Stimulated activated CD8-positive, alpha-beta memory T cell treated with anti-CD3 and anti-CD28 coated beads, Interleukin-4, amount 100 ng/mL, for 1 hour (primary cell): ENCODE results near the gene QRSL1.
"Not testable (repeated sequence)": the region's sequence is repeated elsewhere in the genome, so short reads cannot be mapped to it uniquely, and the experiment has no call there.

Experiments used
- DNase-seq, 2 donors: peaks; one replicate each; pipeline ENCODE4 v3.0.0-alpha.2; 2020; ENCODE audit warnings: low read depth in 2 of 2, low spot score in 1 of 2

QRSL1 gene

DNA sequence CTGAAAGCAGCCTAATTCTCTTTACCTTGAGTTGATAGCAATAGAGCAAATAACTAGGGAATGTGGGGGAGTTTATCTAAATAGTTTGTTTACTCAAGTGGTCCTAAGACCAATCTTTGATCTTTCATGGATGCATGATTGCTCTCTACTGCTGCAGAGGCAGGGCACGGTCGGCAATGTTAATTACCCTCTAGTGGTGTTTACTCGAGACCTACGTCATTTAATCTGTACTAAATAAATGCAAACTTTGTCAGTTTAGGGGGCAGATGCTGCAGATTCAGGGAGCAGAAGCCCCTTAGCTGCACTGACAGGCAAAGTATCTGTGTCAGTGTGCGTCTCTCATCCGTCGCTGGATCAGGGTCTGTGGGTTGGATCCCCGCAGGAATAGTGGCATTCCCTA is 7.0 kb upstream of the QRSL1 start:
- no peak for DNase-seq

DNA sequence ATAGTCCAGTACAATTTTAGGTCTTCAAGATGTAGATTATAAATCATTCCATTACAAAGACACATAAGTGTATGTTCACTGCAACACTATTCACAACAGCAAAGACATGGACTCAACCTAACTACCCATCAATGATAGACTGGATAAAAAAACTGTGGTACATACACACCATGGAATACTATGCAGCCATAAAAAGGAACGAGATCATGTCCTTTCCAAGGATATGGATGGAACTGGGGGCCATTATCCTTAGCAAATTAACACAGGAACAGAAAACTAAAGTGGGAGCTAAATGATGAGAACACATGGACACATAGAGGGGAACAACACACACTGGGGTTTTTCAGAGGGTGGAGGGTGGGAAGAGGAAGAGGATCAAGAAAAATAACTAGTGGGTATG is 6.3 kb upstream of the QRSL1 start:
- no peak for DNase-seq

DNA sequence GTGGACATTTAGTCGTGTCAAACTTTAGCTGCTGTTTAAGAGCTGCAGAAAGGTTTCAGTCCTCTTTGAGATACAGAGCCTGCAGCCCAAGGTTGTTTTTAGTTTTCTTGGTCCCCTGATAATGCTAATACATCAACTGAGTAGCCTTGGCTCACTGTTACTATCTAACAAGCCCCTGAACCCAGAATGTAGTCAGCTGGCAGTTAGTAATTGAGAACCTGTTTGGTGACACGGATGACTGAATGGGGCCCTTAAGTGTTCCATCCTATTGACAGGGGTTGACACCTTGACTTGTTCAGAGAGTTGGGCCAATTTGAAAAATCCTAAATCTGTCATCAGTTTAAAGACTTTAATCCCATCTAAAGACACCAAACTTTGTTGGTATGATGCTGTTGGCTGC is 2.9 kb upstream of the QRSL1 start:
- no peak for DNase-seq

DNA sequence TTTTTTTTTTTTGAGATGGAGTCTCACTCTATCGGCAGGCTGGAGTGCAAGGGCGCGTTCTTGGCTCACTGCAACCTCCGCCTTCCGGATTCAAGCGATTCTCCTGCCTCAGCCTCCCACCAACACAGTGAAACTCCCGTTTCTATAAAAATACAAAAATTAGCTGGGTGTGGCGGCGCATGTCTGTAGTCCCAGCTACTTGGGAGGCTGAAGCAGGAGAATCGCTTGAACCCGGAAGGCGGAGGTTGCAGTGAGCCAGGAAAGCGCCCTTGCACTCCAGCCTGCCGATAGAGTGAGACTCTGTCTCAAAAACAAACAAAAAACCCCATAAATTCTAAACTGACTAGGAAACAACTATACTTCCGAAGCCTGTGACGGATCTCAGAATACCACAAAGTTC is 1.6 kb upstream of the QRSL1 start:
- not testable (repeated sequence) for DNase-seq

DNA sequence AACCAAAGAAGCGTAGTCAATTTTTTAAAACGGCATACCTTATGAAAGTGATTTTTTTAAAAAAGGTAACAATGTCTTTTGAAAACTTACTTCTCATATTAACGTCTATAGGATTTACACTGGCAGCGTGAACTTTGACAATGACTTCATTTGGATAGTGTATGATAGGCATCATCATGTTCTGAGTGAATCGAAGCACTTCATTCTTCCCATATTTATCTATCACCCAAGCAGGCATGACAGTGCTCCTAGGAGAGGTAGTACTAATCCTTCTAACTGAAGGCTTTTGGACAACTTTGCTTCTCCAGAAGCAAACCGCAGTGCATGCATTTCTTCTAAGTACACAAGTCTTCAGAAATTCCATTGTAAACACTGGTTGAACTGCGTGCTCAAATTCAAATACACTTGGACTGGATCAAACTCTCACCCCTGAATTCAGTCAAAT is 698 bp upstream of the QRSL1 start:
- DNase-seq, result no peak

DNA sequence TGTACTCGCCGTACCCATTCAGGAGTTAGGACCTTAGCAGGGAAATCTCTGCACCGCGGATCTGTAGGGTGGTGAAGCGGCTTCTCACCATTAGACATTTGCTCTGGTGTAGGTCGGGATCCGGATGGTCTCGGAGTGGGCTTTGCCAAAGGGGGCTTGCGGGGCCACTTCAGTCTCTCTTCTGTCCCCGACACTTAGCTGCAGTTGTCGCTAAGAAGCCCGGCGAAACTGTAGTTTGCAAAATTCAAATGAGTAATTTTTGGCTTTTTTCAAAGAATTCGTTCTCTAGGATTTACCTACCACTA is 433 bp downstream of the QRSL1 start:
- peak in 1 of 2 donors; percentile 5 for DNase-seq

DNA sequence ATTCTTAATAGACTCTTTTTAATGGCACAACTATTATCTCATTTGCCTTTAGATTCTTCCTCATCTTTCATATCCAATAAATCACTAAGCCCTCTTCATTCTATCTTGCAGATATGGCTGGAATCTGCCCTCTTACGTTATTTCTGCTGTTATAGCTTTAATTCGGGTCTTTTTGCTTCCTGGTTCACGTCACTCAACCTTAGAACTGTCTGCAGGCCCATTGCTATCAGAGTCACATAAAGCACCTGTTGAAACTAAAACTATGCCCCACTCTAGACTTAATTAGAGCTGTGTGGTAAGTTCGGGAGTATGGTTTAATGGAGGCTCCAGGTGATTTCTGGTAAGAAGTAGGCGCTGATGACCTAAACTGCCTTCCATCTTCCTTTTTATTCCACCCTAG is 988 bp downstream of the QRSL1 start:
- DNase-seq, result no peak

DNA sequence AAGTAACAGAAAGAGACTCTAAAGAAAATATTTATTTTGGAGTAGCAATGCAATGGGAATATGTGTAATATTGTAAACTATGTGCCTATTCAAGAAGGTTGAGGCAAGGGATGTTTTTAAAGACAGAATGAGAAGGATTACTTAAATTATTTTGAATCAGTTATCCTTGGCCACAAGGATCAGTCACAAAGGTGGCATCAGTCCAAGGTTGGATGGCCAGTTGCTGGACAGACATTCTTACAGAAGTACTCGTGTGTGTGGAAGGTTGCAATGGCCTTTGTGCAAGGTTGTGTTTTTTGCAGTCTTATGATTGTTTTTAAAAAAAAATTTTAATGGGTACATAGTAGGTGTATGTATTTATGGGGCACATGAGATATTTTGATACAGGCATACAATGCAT is 2.0 kb downstream of the QRSL1 start:
- DNase-seq, result no peak

DNA sequence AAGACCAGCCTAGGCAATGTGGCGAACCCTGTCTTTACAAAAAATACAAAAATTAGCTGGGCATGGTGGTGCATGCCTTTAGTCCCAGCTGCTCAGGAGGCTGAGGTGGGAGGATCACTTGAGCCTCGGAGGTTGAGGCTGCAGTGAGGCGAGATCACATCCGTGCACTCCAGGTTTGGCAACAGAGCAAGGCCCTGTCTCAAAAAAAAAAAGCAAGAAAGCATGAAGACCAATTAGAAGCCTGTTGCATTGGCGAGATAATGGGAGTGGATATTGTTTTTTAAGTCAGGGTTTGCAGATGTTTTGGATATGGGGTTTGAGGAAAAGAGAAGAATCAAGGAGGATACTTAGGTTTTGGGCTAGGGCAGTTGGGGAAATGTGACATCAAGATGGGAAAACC is 5.2 kb downstream of the QRSL1 start:
- DNase-seq, result no peak

DNA sequence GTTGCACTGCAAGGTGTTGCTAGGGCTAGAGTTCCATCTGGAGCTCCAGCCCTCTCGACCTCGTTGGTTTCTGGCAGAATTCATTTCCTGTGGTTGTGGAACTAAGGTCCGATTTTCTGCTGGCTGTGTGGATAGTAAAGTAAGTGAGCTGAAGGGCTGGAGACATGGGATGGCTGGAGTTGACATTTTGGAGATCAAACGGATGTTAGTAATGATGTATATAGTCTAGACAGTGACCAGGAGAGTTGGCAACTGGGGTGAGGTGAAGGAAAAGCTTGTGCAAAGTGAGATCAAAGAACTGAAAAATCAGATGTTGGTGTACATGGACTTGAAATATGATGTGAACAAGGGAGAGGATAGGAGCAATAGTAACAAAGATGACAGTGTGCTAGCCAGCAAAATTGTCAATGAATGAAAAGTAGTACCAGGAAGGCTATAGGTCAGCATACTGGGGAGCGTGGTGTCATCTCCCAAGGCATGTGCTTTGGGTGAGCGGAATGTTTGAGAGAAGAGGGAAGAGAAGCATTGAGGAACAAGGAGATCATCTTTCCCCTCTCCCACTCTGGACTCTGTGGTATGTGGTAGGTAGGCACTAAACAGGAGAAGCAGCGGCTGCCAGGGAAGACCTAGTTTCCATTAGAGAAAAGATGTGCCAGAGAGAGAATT is 7.8 kb downstream of the QRSL1 start:
- DNase-seq, result no peak

DNA sequence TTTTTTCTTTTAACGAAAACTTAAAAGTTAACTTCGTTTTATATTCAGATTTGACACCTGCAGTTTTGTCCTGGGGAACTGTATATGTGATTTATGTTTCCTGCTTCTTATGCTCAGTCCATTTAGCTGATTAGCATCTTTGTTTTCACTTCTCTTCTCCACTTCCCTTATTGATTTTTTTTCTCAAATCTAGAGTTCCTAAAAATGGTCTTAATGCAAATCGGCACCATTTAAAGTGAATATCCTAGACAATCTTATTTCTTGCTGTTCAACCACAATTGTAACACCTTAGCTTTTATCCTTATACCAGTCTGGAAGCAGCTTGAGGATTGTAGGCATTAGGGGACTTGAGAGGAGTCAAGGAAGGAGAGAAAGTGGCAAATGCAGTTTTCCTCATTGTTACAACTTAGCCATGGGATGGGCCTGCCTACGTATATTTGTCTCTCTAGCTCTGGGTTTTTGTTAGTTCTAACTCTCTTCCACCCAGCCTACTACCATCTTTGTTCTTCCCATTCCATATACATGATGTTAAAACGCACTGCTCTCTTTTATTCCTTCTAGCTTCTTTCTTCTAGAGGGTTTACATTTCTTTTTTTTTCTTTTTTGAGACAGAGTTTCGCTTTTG is 8.5 kb downstream of the QRSL1 start:
- no peak for DNase-seq

DNA sequence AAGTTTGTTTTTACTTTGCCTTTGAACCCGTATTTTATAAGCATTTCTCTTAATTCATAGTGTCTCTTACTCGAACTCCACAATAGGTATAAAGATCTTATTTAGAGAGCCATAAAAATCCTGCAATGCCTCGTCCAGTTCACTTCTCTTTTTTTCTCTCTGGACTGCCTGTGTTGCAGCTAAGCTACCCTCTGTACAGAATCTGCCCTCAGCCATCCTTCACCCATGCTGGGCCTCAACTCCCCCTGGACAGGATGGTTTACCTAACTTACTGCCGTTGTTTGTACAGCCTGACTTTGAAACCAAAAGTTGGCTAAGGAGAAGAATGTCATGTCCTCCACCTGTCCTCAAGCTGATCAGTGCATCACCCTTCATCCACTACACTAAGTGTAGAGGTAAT is 10.4 kb downstream of the QRSL1 start:
- DNase-seq, result no peak

DNA sequence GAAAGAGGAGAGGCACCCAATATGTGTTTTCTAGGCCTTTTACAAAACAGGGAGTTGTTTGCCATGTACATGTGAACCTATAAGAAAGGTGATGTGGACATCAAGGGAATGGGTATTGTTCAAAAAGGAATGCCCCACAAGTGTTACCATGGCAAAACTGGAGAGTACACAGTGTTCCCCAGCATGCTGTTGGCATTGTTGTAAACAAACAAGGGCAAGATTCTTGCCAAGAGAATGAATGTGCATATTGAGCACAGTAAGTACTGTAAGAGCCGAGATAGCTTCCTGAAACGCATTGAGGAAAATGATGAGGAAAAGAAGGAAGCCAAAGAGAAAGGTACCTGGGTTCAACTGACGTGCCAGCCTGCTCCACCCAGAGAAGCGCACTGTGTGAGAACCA is 13.1 kb downstream of the QRSL1 start:
- no peak for DNase-seq

DNA sequence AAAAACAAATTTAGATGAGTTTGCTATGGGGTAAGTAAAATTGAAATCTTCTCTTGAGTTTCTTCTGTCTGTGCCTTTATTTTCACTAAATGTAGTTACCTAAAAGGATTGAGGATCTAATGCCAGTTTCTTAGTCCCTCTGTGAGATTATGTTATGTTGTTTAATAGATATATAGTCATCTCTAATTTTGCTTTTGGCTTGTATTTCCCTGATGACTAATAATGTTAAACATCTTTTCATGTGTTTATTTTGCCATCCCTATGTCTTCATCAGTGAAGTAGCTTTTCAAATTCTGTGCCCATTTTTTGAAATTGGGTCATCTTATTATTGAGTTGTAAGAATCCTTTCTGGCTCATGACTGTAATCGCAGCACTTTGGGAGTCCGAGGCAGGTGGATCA is 13.7 kb downstream of the QRSL1 start:
- DNase-seq, result no peak

DNA sequence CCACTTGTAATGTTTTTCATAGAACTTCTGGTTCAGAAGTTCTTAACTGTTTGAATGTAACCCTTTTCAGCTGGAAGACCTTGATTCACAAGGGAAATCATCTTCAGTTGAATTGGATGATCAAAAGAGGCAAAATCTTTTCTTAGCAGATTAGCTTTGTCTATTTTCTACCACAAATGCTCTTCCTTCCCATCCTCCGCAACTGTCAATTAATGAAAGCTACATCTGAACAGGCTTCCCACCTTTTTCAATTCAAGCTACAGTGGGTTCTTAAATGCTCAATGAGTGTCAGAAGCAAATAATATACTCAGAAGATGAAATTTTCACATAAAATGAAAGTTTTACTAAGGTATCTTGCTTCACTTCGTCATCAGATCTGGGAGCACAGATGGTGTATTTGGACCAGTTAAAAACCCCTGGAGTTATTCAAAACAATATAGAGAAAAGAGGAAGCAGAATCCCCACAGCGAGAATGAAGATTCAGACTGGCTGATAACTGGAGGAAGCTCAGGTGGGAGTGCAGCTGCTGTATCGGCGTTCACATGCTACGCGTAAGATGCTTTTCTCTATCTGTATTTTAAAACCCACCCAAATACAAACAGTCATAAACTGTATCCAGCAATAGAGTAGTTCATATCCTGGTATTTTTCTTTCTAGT is 19.4 kb downstream of the QRSL1 start:
- DNase-seq, result no peak

DNA sequence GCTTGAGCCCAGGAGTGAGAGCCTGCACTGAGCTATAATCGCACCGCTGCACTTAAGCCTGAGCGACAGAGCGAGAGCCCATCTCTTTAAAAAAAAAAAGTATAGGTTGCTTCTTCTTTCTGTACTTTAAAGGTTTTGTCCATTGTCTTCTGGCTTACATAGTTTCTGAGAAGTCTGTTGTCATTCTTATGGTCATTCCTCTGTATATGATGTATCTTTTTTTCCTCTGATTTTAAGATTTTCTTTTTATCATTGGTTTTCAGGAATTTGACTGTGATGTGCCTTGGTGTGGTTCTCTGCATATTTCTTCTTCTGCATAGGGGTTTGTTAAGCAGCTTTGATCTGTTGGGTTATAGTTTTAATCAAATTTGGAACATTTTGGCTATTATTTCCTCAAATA is 29.1 kb downstream of the QRSL1 start:
- DNase-seq, result no peak

DNA sequence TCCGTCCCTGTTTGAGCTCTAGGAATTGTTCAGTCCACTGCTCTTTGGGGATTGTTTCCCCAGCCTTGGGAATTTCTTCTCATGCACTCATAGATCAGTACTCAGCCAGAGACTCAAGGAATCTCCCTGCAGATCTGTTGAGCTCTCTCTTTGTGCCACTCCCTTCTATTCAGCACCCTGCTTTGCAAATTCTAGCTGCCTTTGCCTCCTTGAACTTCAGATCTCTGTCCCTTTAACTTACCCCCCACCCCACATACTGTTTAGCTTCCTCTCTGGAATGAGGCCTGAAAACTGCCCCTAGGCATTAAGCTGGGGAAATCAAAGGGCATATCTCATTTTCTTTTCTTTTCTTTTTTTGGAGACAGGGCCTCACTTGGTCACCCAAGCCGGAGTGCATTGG is 30.5 kb downstream of the QRSL1 start:
- no peak for DNase-seq

DNA sequence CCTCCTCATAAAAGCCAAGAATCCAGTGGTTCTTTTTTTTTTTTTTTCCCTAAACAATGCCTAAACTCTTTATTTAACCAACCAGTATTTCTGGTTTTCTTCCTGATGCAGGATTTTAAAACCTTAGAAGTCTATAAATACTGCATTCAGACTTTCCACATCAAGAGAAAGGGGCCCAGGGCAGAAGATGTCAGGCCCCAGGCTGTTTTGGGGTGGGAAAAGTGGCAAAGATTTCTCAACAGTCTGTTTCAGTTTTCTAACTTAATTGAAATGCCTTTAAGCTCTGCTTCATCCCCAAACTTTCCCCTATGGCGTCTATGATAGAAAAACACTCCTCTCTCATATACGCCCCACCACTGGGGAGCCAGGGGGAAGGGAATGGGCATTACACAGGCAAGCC is 33.1 kb downstream of the QRSL1 start:
- DNase-seq, result no peak

DNA sequence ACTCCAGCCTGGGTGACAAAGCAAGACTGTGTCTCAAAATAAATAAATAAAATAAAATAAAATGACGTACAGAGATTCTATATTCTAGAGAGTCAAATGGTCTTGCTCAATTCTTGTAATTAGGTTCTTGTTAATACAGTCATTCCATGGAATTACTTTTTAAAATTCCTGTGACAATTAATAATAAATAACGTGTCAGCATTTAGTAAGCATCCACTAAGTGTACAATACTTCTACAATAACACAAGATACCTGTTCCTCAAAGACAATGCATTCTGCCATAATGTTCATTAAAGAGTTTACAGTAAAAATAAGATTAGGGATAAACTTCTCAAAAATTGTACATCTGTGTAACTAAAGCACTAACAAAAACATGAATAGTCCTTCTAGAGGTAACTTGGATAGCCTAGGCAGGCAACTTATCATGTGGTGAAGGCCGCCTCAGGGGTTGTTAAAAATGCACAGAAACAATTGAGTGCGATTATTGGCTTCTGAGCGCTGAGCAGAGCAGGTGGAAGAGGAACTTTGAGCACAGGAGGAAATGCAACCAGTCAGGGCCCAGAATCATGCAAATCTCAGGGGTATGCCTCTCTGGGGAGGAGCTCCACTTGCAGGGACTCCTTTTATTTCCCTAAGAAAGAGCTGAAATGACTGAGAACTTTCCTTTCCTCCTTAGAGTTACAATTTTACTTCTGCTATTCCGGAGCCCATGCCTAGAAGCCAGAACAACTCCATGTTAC is 37.1 kb downstream of the QRSL1 start:
- DNase-seq, result no peak

DNA sequence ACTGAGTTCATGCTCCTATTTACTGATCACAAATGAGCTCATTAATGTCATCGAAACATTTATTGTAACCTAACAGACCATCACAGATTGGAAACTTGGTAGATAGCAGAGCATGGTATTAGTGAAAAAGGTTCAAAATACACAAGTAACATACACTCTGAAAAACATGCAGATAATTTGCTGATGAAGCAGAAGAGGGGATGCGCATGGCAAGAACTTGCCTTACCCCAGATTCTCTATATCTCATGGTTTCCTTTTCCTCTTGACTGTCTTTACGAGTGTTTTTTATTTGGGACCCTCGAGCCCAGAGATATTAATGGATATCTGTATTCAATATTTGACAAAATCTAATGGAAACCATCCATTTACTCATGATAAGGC is 37.6 kb downstream of the QRSL1 start:
- DNase-seq, result no peak

DNA sequence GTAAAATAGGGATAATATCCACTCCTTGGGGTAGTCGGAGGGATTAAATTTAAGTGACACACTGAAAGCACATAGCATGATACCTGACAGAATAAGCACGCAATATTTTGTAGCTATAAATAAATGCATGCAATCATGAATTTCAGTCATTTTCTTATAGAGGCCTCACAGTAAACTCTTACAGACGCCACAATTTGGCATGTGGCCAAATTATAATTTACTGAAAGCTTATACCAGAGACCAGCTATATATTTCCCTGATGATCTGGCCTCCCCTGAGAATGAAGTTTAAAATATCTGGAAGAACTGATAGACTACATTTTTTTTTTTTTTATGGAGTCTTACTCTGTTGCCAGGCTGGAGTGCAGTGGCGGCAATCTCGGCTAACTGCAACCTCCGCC is 40.9 kb downstream of the QRSL1 start:
- no peak for DNase-seq

DNA sequence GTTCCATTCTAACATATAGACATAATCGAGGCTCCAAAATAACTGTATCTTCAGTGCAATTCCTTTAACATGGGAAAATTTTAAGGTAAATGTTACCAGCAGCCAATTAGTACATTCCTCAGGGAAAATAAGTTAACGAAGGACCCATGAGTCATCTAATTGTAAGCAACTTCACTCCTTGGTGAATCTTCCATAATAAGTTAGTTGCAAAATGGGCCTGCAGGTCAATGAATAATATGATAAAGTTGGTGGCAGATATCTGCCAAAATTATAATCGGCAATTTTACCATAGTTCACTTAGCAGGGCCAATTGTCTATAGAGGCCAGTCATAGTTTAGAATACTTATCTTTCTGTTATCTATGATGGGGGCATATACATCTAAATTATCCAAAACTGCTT is 42.3 kb downstream of the QRSL1 start:
- DNase-seq, result no peak
